Measurements from ENCODE around the gene NOTCH3.

NOTCH3 gene

GRCh38 chr19:15123031-15123890 is 77.5 kb downstream of the NOTCH3 start:
- no peak for DNase-seq (ENCODE audit: low spot score)

GRCh38 chr19:15122331-15123030 is 78.3 kb downstream of the NOTCH3 start:
- no peak for DNase-seq (ENCODE audit: low spot score)

- DNase-seq (ENCODE audit: low spot score) = no peak
Observed at GRCh38 chr19:15120135-15121026, 80.4 kb downstream of the NOTCH3 start.

- DNase-seq (ENCODE audit: low spot score) = no peak
Observed at GRCh38 chr19:15118789-15119494, 81.9 kb downstream of the NOTCH3 start.

GRCh38 chr19:15118248-15118647 is 82.5 kb downstream of the NOTCH3 start:
- DNase-seq (ENCODE audit: low spot score) = no peak

- DNase-seq (ENCODE audit: low spot score) = no peak
Observed at GRCh38 chr19:15116856-15117255, 83.9 kb downstream of the NOTCH3 start.

GRCh38 chr19:15115762-15116615 is 84.8 kb downstream of the NOTCH3 start:
- DNase-seq (ENCODE audit: low spot score) = no peak

GRCh38 chr19:15115080-15115479 is 85.7 kb downstream of the NOTCH3 start:
- DNase-seq (ENCODE audit: low spot score) = no peak

GRCh38 chr19:15114153-15114540 is 86.6 kb downstream of the NOTCH3 start:
- DNase-seq (ENCODE audit: low spot score) = no peak

GRCh38 chr19:15113245-15114152 is 87.3 kb downstream of the NOTCH3 start:
- DNase-seq (ENCODE audit: low spot score) = no peak

- DNase-seq (ENCODE audit: low spot score) = no peak
Observed at GRCh38 chr19:15112385-15112784, 88.4 kb downstream of the NOTCH3 start.

- DNase-seq (ENCODE audit: low spot score) = no peak
Observed at GRCh38 chr19:15111758-15112157, 89.0 kb downstream of the NOTCH3 start.

GRCh38 chr19:15110418-15110815 is 90.4 kb downstream of the NOTCH3 start:
- DNase-seq (ENCODE audit: low spot score) = no peak

- DNase-seq (ENCODE audit: low spot score) = no peak
Observed at GRCh38 chr19:15109768-15110417, 90.9 kb downstream of the NOTCH3 start.

Measured in left forelimb (tissue), 1 donor.